ENCODE results near the gene CCDC57. TPM values are rescaled to one million over a fixed set of nuclear protein-coding genes. Genes with fewer than 3 reads are reported as not detected.

CCDC57 gene
- total and polyA plus RNA-seq, 2 of the 8 experiments (the other 6 are each of a cell fraction or from before 2014, with no cell fraction given): 8.4 to 12.9 TPM

DNA sequence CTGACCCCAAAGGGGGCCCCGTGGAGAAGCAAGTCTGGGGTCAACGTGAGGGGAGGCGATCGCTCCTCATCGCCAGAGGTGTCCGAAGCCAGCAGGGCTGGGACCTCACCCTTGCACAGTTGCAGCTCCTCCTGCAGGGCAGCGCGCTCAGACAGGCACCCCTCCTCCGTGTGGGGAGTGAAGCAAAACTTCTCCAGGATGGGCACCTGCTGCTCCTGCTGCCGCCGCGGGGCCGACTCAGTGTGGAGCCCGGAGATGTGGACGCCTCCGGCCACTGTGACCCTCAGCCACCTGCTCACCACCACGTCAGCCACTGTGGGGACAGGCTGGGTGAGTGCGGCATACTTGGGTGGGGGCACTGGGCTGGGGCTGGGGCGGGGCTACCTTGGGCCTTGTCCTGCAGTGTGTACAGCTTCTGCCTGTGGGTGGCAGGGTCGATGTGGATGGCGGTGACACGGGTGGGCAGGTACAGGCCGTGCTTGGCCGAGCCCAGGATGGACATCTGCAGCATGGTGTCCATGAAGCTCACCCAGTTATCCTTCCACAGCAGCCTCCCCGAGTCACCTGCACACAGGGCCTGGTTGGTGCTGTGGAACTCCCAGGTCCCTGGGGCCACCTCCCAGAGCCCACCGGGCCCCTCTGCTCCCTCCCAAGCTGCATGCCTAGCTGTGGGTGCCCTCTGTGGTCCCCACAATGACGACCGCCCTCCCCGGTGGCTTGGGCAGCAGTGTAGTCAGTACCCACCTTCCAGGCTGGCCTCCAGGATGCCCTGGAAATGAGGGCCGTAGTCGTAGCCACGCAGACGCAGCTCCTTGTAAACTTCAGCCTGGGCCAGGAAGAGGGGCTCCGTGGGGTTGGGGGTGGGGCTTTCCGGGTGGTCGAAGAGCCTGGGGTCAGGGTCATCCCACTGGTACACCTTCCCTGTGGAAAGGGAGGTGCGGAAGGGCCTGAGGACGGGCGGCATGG is 125.4 kb downstream of the CCDC57 start:
- H3K79me1 ChIP-seq (ENCODE audit: low read depth, low read length): peaks cover 9% of the 10 kb centered on the region; the same call in 1 of the 2 replicates
- no peak overlapping the region for H2BK15ac ChIP-seq (ENCODE audit: low read length)
- H3K18ac ChIP-seq (ENCODE audit: extremely low read depth, low read length): no peak overlapping the region
- FAIRE-seq: no peak
- WGBS, 2 experiments (ENCODE audit: extremely low coverage in 1 of 2, insufficient coverage in 1 of 2, insufficient read length in 1 of 2, insufficient replicate concordance in 2 of 2, low coverage in 1 of 2, low lambda C conversion rate in 2 of 2, missing lambda C conversion rate in 1 of 2): 94% methylated on average over 21 of the region's 39 CpGs; no CpG with 5 or more reads in 1 of the 2 experiments
- H4K91ac ChIP-seq (replicated peaks; ENCODE audit: insufficient read length, low read length): no peak overlapping the region
- no peak overlapping the region for H3K23ac ChIP-seq (ENCODE audit: insufficient read length)
- H2AFZ ChIP-seq (ENCODE audit: low read length): no peak overlapping the region
- no peak overlapping the region for H3K4me2 ChIP-seq (ENCODE audit: insufficient read depth in 1 of 2, low read depth in 2 of 2, low read length in 2 of 2)
- ChIA-PET POLR2A (ENCODE audit: partially characterized antibody) (interaction anchor here (0.9 to 8.8 kb wide), 10 partner anchors 9 to 51 kb away, joined by 3 to 105 read pairs (median 4); partner anchors contain the start of genes DUS1L, FASN and GPS1), CTCF (ENCODE audit: partially characterized antibody) (interaction anchor here (0.9 to 2.4 kb wide), 6 partner anchors 8 to 67 kb away, joined by 3 to 8 read pairs (median 3); no protein-coding TSS in a partner anchor)
- no peak overlapping the region for H3K4ac ChIP-seq (replicated peaks; ENCODE audit: insufficient read length, low read depth, low read length)
- H3K9ac ChIP-seq (replicated peaks in 1 of 4; ENCODE audit: extremely low read depth in 1 of 4, low read depth in 3 of 4, low read length in 3 of 4): no peak overlapping the region
- no peak overlapping the region for H2BK5ac ChIP-seq (ENCODE audit: low read depth, low read length)
- H4K8ac ChIP-seq (ENCODE audit: extremely low read depth, insufficient read depth, low read length): peak overlapping the region; percentile 51; the same call in 1 of the 2 replicates
- no peak for DNase-seq (ENCODE audit: low read depth in 1 of 2, low spot score in 2 of 2)
- no peak for TF ChIP-seq BCL11A (IDR thresholded peaks at IDR 0.05; ENCODE audit: low read depth in 2 of 2, low read length in 2 of 2)
- TF ChIP-seq, protein P1, sequence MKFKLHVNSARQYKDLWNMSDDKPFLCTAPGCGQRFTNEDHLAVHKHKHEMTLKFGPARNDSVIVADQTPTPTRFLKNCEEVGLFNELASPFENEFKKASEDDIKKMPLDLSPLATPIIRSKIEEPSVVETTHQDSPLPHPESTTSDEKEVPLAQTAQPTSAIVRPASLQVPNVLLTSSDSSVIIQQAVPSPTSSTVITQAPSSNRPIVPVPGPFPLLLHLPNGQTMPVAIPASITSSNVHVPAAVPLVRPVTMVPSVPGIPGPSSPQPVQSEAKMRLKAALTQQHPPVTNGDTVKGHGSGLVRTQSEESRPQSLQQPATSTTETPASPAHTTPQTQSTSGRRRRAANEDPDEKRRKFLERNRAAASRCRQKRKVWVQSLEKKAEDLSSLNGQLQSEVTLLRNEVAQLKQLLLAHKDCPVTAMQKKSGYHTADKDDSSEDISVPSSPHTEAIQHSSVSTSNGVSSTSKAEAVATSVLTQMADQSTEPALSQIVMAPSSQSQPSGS (IDR thresholded peaks at IDR 0.05; ENCODE audit: low read length): no peak
- TF ChIP-seq TAF1 (IDR thresholded peaks at IDR 0.05; ENCODE audit: low read depth, low read length): no peak
- TF ChIP-seq CBX5 (IDR thresholded peaks at IDR 0.05; ENCODE audit: low read depth, low read length): no peak
- no peak for TF ChIP-seq JUND (IDR thresholded peaks at IDR 0.05; ENCODE audit: low read length)
- TF ChIP-seq POLR2A (IDR thresholded peaks at IDR 0.05; ENCODE audit: control extremely low read depth in 1 of 2, low read depth in 2 of 2, low read length in 2 of 2): no peak
- no peak overlapping the region for H3K14ac ChIP-seq (ENCODE audit: insufficient read length)
- H2BK12ac ChIP-seq (ENCODE audit: low read depth, low read length): no peak overlapping the region
- no peak overlapping the region for H3K56ac ChIP-seq (replicated peaks; ENCODE audit: insufficient read length, low read depth, low read length)
- H2BK120ac ChIP-seq (replicated peaks; ENCODE audit: low read depth, low read length): no peak overlapping the region
- H4K5ac ChIP-seq (ENCODE audit: insufficient read length, low read depth, low read length): no peak overlapping the region
- no peaks in the 10 kb centered on the region for H3K9me3 ChIP-seq (ENCODE audit: insufficient read depth in 2 of 2, low read depth in 1 of 2, low read length in 1 of 2)
- H3K23me2 ChIP-seq (ENCODE audit: low read depth, low read length): no peaks in the 10 kb centered on the region
- H3K79me2 ChIP-seq (ENCODE audit: control insufficient read depth in 1 of 2, insufficient read depth in 2 of 2, low read length in 2 of 2): no peaks in the 10 kb centered on the region
- no peaks in the 10 kb centered on the region for H3K4me1 ChIP-seq (replicated peaks in 1 of 4; ENCODE audit: control insufficient read depth in 3 of 4, insufficient read depth in 4 of 4, low read length in 3 of 4)
- peaks cover 23 to 78% of the 10 kb centered on the region in 2 experiments for H4K20me1 ChIP-seq (replicated peaks in 1 of 2; ENCODE audit: control insufficient read depth in 1 of 2, insufficient read depth in 2 of 2, low read length in 2 of 2)
- no peak overlapping the region for H3K4me3 ChIP-seq (ENCODE audit: extremely low read depth in 1 of 4, insufficient read depth in 2 of 4, low read depth in 3 of 4, low read length in 4 of 4)
- peaks cover 71 to 98% (median 92%) of the 10 kb centered on the region in 4 experiments for H3K36me3 ChIP-seq (ENCODE audit: control insufficient read depth in 2 of 4, insufficient read depth in 4 of 4, low read length in 3 of 4)
- H2BK20ac ChIP-seq (ENCODE audit: low read length): no peak overlapping the region
- no peak overlapping the region for H3K27ac ChIP-seq (ENCODE audit: low read depth, low read length)
- no peaks in the 10 kb centered on the region for H3K27me3 ChIP-seq (replicated peaks in 1 of 4; ENCODE audit: control insufficient read depth in 3 of 4, extremely low read depth in 1 of 4, insufficient read depth in 3 of 4, low read length in 3 of 4)
- H2AK5ac ChIP-seq (ENCODE audit: low read depth, low read length): no peak overlapping the region
